GM19452 (cell line): ENCODE data around the gene MCOLN1.
A peak's percentile ranks its signal among the peaks of the same experiment; 100 is the strongest.
"Not testable (repeated sequence)": the region's sequence is repeated elsewhere in the genome, so short reads cannot be mapped to it uniquely, and the experiment has no call there.

Experiments
- ATAC-seq: cut with Tn5 transposase; IDR thresholded peaks from one replicate; pipeline ENCODE4 v1.9.1; 2021; ENCODE audit not compliant: unreplicated experiment

MCOLN1 gene

GRCh38 chr19:7524992-7525739, 2.7 kb downstream of the MCOLN1 start:
- ATAC-seq, result no peak

DNA sequence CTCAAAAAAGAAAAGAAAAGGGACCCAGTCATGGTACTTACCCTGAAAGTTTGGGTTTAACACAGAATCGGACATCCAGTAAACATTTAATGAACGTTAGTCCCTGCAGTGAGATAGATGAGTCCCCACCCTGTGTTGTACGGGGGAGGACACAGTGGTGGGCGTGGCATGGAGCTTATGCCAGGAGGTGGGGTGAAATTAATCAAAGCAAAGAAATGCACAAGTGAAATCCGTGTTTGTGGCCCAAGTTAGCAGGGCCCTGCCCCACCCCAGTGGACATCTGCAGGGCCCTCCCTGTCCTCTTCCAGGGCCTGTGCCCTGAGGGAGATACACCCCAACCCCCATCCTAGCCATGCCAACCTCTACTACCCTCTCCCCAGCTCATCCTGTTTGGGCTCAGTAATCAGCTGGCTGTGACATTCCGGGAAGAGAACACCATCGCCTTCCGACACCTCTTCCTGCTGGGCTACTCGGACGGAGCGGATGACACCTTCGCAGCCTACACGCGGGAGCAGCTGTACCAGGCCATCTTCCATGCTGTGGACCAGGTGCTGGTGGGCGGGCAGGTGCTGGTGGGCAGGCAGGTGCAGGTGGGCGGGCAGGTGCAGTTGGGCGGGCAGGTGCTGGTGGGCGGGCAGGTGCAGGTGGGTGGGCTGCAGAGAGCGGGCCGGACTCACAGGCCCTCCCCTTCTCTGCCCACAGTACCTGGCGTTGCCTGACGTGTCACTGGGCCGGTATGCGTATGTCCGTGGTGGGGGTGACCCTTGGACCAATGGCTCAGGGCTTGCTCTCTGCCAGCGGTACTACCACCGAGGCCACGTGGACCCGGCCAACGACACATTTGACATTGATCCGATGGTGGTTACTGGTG, 3.9 kb downstream of the MCOLN1 start:
- ATAC-seq, result no peak

DNA sequence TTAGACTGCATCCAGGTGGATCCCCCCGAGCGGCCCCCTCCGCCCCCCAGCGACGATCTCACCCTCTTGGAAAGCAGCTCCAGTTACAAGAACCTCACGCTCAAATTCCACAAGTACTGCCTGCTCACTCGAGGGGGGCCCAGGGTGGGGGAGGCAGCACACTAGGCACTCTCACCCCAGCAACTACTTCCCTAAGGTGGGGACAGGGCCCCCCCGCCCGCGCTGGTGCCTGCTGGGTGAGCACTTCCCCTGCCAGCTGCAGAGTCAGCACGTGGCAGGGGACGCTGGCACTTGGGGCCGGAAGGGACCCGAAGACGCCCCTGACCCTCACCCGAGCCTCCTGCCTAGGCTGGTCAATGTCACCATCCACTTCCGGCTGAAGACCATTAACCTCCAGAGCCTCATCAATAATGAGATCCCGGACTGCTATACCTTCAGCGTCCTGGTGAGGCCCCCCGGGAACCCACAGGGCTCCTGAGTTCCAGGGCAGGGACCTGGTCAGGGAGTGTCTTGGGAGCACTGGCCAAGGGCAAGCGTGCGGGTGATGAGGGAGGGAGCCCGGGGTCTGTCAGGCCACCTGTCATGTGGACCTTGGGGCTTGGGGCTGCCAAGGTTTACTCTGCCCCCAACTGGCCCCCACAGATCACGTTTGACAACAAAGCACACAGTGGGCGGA, 5.2 kb downstream of the MCOLN1 start:
- ATAC-seq, result no peak

DNA sequence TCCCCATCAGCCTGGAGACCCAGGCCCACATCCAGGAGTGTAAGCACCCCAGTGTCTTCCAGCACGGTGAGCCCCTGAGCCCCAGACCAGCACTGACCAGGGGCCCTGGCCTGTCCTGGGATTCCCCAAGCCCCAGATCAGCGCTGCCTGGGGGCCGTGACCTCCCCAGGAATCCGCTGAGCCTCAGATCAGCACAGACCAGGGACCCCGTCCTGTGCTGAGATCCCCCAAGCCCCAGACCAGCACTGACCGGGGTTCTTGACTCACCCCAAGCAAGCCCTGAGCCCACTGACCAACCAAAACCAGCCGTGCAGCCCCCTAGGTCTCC, 5.7 kb downstream of the MCOLN1 start:
- ATAC-seq, result no peak

DNA sequence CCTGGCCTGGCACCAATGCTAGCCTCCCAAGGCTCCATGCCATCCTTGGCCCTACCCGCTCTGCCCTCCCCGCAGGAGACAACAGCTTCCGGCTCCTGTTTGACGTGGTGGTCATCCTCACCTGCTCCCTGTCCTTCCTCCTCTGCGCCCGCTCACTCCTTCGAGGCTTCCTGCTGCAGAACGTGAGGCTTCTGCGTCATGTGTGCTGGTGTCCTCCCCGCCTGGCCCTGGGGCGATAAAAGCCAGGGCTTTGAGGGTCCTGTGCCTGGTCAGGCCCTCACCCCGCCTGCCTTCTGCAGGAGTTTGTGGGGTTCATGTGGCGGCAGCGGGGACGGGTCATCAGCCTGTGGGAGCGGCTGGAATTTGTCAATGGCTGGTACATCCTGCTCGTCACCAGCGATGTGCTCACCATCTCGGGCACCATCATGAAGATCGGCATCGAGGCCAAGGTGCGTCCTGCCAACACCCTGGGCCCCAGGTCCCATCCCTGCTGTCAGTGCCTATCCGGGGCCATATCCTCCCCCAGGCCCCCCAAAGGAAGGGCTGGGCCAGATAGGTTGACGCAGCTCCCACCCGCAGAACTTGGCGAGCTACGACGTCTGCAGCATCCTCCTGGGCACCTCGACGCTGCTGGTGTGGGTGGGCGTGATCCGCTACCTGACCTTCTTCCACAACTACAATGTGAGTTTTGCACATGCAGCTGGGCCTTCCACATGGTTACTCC, 6.3 kb downstream of the MCOLN1 start:
- no peak for ATAC-seq

- no peak for ATAC-seq
These were observed 6.8 kb downstream of the MCOLN1 start for GRCh38 chr19:7529246-7529600.

DNA sequence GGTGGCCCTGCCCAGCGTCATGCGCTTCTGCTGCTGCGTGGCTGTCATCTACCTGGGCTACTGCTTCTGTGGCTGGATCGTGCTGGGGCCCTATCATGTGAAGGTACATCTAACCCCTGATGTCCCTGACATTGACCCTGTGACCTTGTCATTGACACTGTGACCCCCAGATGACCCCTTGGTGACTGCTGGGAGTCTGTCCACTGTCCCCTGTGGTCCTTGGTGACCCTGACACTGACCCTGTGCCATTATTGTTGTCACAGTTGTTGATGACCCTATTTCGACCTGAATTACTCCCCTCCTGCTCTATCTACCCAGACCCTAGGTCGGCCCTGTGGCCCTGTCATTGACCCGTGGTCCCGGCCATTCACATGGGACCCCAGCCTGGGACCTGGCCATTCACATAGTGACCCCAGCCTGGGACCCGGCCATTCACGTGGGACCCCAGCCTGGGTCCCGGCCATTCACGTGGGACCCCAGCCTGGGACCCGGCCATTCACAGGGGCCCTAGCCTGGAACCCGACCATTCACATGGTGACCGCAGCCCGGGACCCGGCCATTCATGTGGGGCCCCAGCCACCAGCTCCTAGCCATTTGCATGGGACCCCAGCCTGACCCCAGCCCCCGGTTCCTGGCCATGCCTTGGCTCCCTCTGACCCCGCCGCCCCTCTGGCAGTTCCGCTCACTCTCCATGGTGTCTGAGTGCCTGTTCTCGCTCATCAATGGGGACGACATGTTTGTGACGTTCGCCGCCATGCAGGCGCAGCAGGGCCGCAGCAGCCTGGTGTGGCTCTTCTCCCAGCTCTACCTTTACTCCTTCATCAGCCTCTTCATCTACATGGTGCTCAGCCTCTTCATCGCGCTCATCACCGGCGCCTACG, 7.4 kb downstream of the MCOLN1 start:
- no peak for ATAC-seq

GRCh38 chr19:7533281-7533885, 11.0 kb downstream of the MCOLN1 start:
- no peak for ATAC-seq

DNA sequence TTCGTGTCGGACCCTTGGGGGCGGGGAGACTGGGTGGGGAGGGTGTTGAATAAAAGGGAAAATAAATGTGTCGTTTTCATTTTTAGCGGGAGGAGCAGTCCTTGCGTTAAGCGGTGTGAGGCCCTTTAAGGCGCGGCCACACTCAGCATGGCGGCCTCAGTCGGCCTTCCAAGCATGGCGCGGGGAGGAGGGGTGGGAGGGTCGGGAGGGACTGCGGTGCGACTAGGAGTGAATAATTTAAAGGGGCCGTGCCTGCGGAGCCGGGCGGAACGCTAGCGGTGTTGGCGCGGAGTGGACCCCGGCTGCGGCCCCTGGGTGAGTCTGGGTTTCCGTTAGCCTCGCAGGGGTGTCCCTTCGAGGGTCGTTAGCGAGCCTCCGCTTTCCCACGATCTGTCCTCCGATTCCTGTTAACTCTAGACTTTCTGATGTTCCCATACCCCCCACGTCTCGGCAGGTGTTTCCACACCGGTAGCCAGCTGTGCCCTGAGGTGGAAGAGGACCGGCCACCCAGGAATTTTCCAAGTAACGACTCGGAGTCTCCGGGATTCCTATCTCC, 11.6 kb downstream of the MCOLN1 start:
- peak; percentile 47 for ATAC-seq

DNA sequence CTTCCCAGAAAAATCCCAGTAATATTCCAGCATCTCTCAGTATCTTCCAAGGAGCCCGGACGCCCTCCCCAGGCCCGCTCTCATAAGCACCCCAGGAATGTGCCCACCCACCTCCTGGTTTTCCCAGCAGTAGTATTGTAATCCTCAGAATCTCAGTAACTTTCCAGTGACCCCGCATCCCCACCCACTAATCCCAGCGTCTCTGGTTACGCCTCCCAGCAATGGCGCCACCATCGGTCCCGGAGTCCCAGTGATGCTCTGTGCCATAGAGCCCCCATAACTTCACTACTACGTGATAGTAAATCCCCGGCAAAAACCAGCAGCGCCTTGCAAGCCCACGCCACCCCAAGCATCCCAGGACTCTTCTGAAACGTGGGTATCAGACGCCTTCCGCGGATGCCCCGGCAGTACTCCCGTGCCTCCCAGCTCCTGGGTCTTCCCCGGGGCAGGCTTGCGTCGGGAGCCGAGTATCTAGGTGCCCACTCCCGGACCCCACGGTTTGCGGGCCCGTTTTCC, 12.2 kb downstream of the MCOLN1 start:
- ATAC-seq, result no peak

- ATAC-seq, result peak; percentile 69
These were observed 12.9 kb downstream of the MCOLN1 start, which contains the start of gene PNPLA6 for GRCh38 chr19:7535047-7535997. Gene PNPLA6, plus strand, starts transcription at chr19:7535717. Its CDS starts 72 bp downstream, at chr19:7535789.

GRCh38 chr19:7535998-7536695, 13.7 kb downstream of the MCOLN1 start:
- no peak for ATAC-seq

GRCh38 chr19:7538990-7539389, 16.6 kb downstream of the MCOLN1 start:
- not testable (repeated sequence) for ATAC-seq

DNA sequence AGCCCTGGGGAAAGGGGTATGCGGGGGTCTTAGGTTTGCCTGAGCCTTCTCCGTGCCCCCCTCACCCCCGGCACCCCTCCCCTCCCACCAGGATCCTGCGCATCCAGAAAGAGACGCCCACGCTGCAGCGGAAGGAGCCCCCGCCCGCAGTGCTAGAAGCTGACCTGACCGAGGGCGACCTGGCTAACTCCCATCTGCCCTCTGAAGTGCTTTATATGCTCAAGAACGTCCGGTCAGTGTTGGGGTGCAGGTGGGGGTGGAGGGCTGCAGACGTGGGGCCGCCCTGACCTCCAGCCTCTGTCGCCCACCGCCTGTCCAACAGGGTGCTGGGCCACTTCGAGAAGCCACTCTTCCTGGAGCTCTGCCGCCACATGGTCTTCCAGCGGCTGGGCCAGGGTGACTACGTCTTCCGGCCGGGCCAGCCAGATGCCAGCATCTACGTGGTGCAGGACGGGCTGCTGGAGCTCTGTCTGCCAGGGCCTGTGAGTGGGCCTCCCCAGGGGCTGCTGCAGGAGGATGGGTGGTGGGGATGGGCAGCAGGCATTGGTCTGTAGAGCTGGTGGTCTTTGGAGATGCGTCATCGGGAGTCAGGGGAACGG, 17.5 kb downstream of the MCOLN1 start:
- no peak for ATAC-seq

GRCh38 chr19:7540761-7541474, 18.5 kb downstream of the MCOLN1 start:
- no peak for ATAC-seq

GRCh38 chr19:7541475-7541824, 19.0 kb downstream of the MCOLN1 start:
- ATAC-seq, result no peak
